Measurements from ENCODE around the gene ZNF23.
A peak's percentile ranks its signal among the peaks of the same experiment; 100 is the strongest.
"Not testable (repeated sequence)": the region's sequence is repeated elsewhere in the genome, so short reads cannot be mapped to it uniquely, and the experiment has no call there.

The ZNF23 gene

GRCh38 chr16:71461686-71462648 is at the start of gene ZNF23:
Gene ZNF23 (minus strand): TSS chr16:71462247. CDS start chr16:71456796, 5,451 bp downstream.
- ChIA-PET CTCF (interaction anchor here (0.6 to 0.8 kb wide), 2 partner anchors 17 to 516 kb away, joined by 3 to 4 read pairs; no protein-coding TSS in a partner anchor), POLR2A (interaction anchor here (0.6 to 2.9 kb wide), 13 partner anchors 10 to 407 kb away, joined by 3 to 29 read pairs (median 5); partner anchors contain the start of gene ZNF19)
- peak; percentile 91 for DNase-seq (ENCODE audit: extremely low spot score)
- TF ChIP-seq ELF4 (IDR thresholded peaks at IDR 0.05) = peak; percentile 66; the same call in 1 of the 2 replicates
- TF ChIP-seq NFRKB (IDR thresholded peaks at IDR 0.05) = no peak
- TF ChIP-seq FOXK2 (IDR thresholded peaks at IDR 0.05) = no peak
- TF ChIP-seq L3MBTL2 (conservative IDR thresholded peaks at IDR 0.05) = peak; percentile 90
- TF ChIP-seq ZNF384 (IDR thresholded peaks at IDR 0.05) = no peak
- TF ChIP-seq ARNT (IDR thresholded peaks at IDR 0.05) = peak; percentile 43; the same call in 1 of the 2 replicates
- TF ChIP-seq BHLHE40 (IDR thresholded peaks at IDR 0.05; ENCODE audit: borderline replicate concordance) = no peak
- peak; percentile 61; the same call in 1 of the 2 replicates for TF ChIP-seq CTBP1 (IDR thresholded peaks at IDR 0.05; ENCODE audit: borderline replicate concordance)
- no peak for TF ChIP-seq HDGF (IDR thresholded peaks at IDR 0.05; ENCODE audit: borderline replicate concordance)
- TF ChIP-seq SP1 (IDR thresholded peaks at IDR 0.05) = no peak

- CTCF ChIA-PET = no interaction called here
- POLR2A ChIA-PET = no interaction called here
- TF ChIP-seq FOXA1 (IDR thresholded peaks at IDR 0.05) (no peak), ZNF384 (IDR thresholded peaks at IDR 0.05) (no peak), BHLHE40 (IDR thresholded peaks at IDR 0.05; ENCODE audit: borderline replicate concordance) (no peak), ARNT (IDR thresholded peaks at IDR 0.05) (no peak), HDGF (IDR thresholded peaks at IDR 0.05; ENCODE audit: borderline replicate concordance) (no peak), CTBP1 (IDR thresholded peaks at IDR 0.05; ENCODE audit: borderline replicate concordance) (no peak), SUZ12 (IDR thresholded peaks at IDR 0.05) (no peak), ELF4 (IDR thresholded peaks at IDR 0.05) (no peak), LEF1 (IDR thresholded peaks at IDR 0.05; ENCODE audit: borderline replicate concordance) (no peak), FOXK2 (IDR thresholded peaks at IDR 0.05) (no peak), TARDBP (IDR thresholded peaks at IDR 0.05) (no peak), NFRKB (IDR thresholded peaks at IDR 0.05) (no peak), SP1 (IDR thresholded peaks at IDR 0.05) (no peak), FOXM1 (IDR thresholded peaks at IDR 0.05; ENCODE audit: borderline replicate concordance) (no peak), L3MBTL2 (conservative IDR thresholded peaks at IDR 0.05) (no peak), PKNOX1 (IDR thresholded peaks at IDR 0.05) (no peak)
- no peak for DNase-seq (ENCODE audit: extremely low spot score)
Measured at GRCh38 chr16:71507061-71507460, 45.0 kb upstream of the ZNF23 start.

DNA sequence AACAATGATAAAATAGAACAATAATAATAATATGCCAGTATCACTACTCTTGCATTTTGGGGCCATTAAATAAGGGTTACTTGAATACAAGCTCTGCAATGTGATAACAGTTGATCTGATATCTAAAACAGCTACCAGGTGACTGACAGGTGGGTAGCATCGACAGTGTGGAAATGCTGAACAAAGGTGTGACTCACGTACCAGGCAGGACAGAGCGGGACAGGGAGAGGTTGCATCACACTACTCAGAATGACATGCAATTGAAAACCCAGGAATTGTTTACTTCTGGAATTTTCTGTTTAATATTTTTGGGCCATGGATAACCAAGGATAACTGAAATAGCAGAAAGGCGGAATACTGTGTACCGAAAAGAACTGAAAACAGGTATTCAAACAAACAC is 42.9 kb upstream of the ZNF23 start:
- ChIA-PET POLR2A (no interaction called here), CTCF (no interaction called here)
- TF ChIP-seq CTBP1 (IDR thresholded peaks at IDR 0.05; ENCODE audit: borderline replicate concordance) = no peak
- TF ChIP-seq TARDBP (IDR thresholded peaks at IDR 0.05) = no peak
- no peak for TF ChIP-seq FOXA1 (IDR thresholded peaks at IDR 0.05)
- TF ChIP-seq FOXK2 (IDR thresholded peaks at IDR 0.05) = no peak
- no peak for TF ChIP-seq BHLHE40 (IDR thresholded peaks at IDR 0.05; ENCODE audit: borderline replicate concordance)
- TF ChIP-seq PKNOX1 (IDR thresholded peaks at IDR 0.05) = no peak
- no peak for TF ChIP-seq L3MBTL2 (conservative IDR thresholded peaks at IDR 0.05)
- TF ChIP-seq SP1 (IDR thresholded peaks at IDR 0.05) = no peak
- TF ChIP-seq SUZ12 (IDR thresholded peaks at IDR 0.05) = no peak
- no peak for TF ChIP-seq HDGF (IDR thresholded peaks at IDR 0.05; ENCODE audit: borderline replicate concordance)
- no peak for TF ChIP-seq NFRKB (IDR thresholded peaks at IDR 0.05)
- TF ChIP-seq ELF4 (IDR thresholded peaks at IDR 0.05) = no peak
- no peak for TF ChIP-seq ARNT (IDR thresholded peaks at IDR 0.05)
- TF ChIP-seq FOXM1 (IDR thresholded peaks at IDR 0.05; ENCODE audit: borderline replicate concordance) = no peak
- TF ChIP-seq LEF1 (IDR thresholded peaks at IDR 0.05; ENCODE audit: borderline replicate concordance) = no peak
- no peak for TF ChIP-seq ZNF384 (IDR thresholded peaks at IDR 0.05)
- no peak for DNase-seq (ENCODE audit: extremely low spot score)

DNA sequence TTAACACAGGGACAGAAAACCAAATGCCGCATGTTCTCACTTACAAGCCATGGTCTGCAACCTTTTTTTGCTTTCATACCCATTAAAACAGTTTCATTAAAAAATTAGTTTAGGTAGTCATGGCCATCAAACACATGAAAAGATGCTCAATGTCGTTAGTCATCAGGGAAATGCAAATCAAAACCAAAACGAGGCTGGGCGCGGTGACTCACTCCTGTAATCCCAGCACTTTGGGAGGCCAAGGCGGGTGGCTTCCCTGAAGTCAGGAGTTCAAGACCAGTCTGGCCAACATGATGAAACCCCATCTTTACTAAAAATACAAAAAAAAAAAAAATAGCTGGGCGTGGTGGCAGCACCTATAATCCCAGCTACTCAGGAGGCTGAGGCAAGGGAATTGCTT is 42.0 kb upstream of the ZNF23 start:
- CTCF ChIA-PET; DNase-seq (ENCODE audit: extremely low spot score); POLR2A ChIA-PET: not testable (repeated sequence)

- POLR2A ChIA-PET = interaction anchor here (1.6 kb wide), 1 partner anchor 18 kb away, joined by 3 read pairs; no protein-coding TSS in a partner anchor
Measured at GRCh38 chr16:71501547-71501946, 39.5 kb upstream of the ZNF23 start.

More at GRCh38 chr16:71501547-71501946, 39.5 kb upstream of the ZNF23 start:
- TF ChIP-seq ELF4 (IDR thresholded peaks at IDR 0.05) = no peak
- TF ChIP-seq L3MBTL2 (conservative IDR thresholded peaks at IDR 0.05) = no peak
- no peak for TF ChIP-seq NFRKB (IDR thresholded peaks at IDR 0.05)
- no peak for TF ChIP-seq SUZ12 (IDR thresholded peaks at IDR 0.05)
- TF ChIP-seq PKNOX1 (IDR thresholded peaks at IDR 0.05) = no peak
- TF ChIP-seq FOXM1 (IDR thresholded peaks at IDR 0.05; ENCODE audit: borderline replicate concordance) = no peak
- TF ChIP-seq BHLHE40 (IDR thresholded peaks at IDR 0.05; ENCODE audit: borderline replicate concordance) = no peak
- TF ChIP-seq HDGF (IDR thresholded peaks at IDR 0.05; ENCODE audit: borderline replicate concordance) = no peak
- no peak for TF ChIP-seq ZNF384 (IDR thresholded peaks at IDR 0.05)
- no peak for TF ChIP-seq LEF1 (IDR thresholded peaks at IDR 0.05; ENCODE audit: borderline replicate concordance)
- no peak for TF ChIP-seq ARNT (IDR thresholded peaks at IDR 0.05)
- no peak for TF ChIP-seq FOXA1 (IDR thresholded peaks at IDR 0.05)
- no peak for TF ChIP-seq TARDBP (IDR thresholded peaks at IDR 0.05)
- no peak for TF ChIP-seq FOXK2 (IDR thresholded peaks at IDR 0.05)
- TF ChIP-seq CTBP1 (IDR thresholded peaks at IDR 0.05; ENCODE audit: borderline replicate concordance) = no peak
- no peak for TF ChIP-seq SP1 (IDR thresholded peaks at IDR 0.05)
- no peak for DNase-seq (ENCODE audit: extremely low spot score)
- CTCF ChIA-PET = interaction anchor here (1.2 to 1.5 kb wide), 3 partner anchors 38 to 110 kb away, joined by 3 to 8 read pairs (median 4); no protein-coding TSS in a partner anchor
